Measurements from ENCODE around the gene GNB1.

Gene GNB1

GRCh38 chr1:1907098-1907736 lies 16.3 kb upstream of the GNB1 start:
- DNase-seq = no peak

GRCh38 chr1:1906185-1907097 lies 15.6 kb upstream of the GNB1 start:
- no peak for DNase-seq

GRCh38 chr1:1903224-1903623 lies 12.3 kb upstream of the GNB1 start:
- DNase-seq = no peak

- no peak for DNase-seq
Observed at GRCh38 chr1:1901641-1902294, 10.9 kb upstream of the GNB1 start.

- DNase-seq = no peak
Observed at GRCh38 chr1:1900883-1901640, 10.2 kb upstream of the GNB1 start.

- DNase-seq = no peak
Observed at GRCh38 chr1:1899967-1900327, 9.1 kb upstream of the GNB1 start.

- DNase-seq = no peak
Observed at GRCh38 chr1:1899266-1899966, 8.5 kb upstream of the GNB1 start.

GRCh38 chr1:1898246-1898933 lies 7.5 kb upstream of the GNB1 start:
- DNase-seq = no peak

GRCh38 chr1:1895456-1896336 lies 4.8 kb upstream of the GNB1 start:
- DNase-seq = no peak

- DNase-seq = no peak
Observed at GRCh38 chr1:1895060-1895418, 4.2 kb upstream of the GNB1 start.

GRCh38 chr1:1894354-1895059 lies 3.6 kb upstream of the GNB1 start:
- DNase-seq = no peak

GRCh38 chr1:1893997-1894353 lies 3.1 kb upstream of the GNB1 start:
- DNase-seq = no peak

- DNase-seq = no peak
Observed at GRCh38 chr1:1893291-1893985, 2.6 kb upstream of the GNB1 start.

- DNase-seq = no peak
Observed at GRCh38 chr1:1892763-1893120, 1.9 kb upstream of the GNB1 start.

- DNase-seq = no peak
Observed at GRCh38 chr1:1892079-1892762, 1.3 kb upstream of the GNB1 start.

GRCh38 chr1:1891349-1892078 lies 627 bp upstream of the GNB1 start:
- DNase-seq = no peak

GRCh38 chr1:1889847-1890505 lies 911 bp downstream of the GNB1 start:
- DNase-seq = no peak

All from cortex of kidney (tissue), 1 donor.